GM12801 (cell line): ENCODE results near the gene SNX22.

ENCODE experiments used
- CTCF ChIP-seq: IDR thresholded peaks from one replicate; pipeline ENCODE4 v1.5.1; 2011; ENCODE audit warnings: control low read depth; ENCODE audit not compliant: insufficient read length; ENCODE audit errors: extremely low read depth

The SNX22 gene

GRCh38 chr15:64162478-64162868 is 10.9 kb downstream of the SNX22 start:
- TF ChIP-seq CTCF = no peak

- TF ChIP-seq CTCF = no peak
Observed at GRCh38 chr15:64162869-64163658, 11.5 kb downstream of the SNX22 start, which contains the start of gene PPIB. PPIB (minus strand) TSS chr15:64163022; CDS start chr15:64162986, 36 bp downstream.

- TF ChIP-seq CTCF = no peak
Observed at GRCh38 chr15:64163659-64164362, 12.3 kb downstream of the SNX22 start.

- TF ChIP-seq CTCF = no peak
Observed at GRCh38 chr15:64164436-64164835, 12.9 kb downstream of the SNX22 start.

- TF ChIP-seq CTCF = no peak
Observed at GRCh38 chr15:64166102-64166890, 14.8 kb downstream of the SNX22 start.

- no peak for TF ChIP-seq CTCF
Observed at GRCh38 chr15:64180235-64180824, 28.8 kb downstream of the SNX22 start.
